Measurements from ENCODE around the gene MYDGF.

MYDGF gene

DNA sequence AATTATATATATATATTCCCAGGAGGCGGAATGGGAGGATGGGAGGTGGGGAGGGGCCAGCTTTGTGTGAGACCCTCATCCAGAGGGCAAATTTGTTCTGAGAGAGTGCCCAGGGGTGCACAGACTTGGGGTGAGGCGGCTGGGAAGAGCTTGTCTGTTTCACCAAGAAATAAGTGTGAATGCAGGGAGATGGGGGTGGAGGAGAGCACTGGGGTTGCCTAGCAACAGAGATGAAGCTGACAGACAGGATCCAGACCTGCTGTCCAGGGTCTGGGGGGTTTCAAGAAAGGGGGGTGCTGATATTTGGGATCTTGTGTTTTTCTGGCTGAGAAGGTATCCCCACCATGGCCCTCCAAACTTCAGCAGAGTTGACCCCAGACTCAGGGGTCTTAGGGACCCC, 49.5 kb downstream of the MYDGF start:
- no peaks in the 10 kb centered on the region for H3K36me3 ChIP-seq (ENCODE audit: control insufficient read depth in 4 of 4, insufficient read depth in 4 of 4, low read length in 3 of 4)
- no peak for DNase-seq
- no peak overlapping the region for H3K4me3 ChIP-seq (ENCODE audit: control insufficient read depth in 1 of 7, extremely low read depth in 1 of 7, insufficient read depth in 4 of 7, low read depth in 2 of 7, low read length in 6 of 7)
- POLR2A ChIA-PET, result interaction anchor here (0.9 kb wide), 1 partner anchor 10 kb away, joined by 5 read pairs; no protein-coding TSS in a partner anchor
- WGBS (ENCODE audit: insufficient coverage), result 100% methylated on average over 1 of the region's 2 CpGs
- CTCF ChIA-PET, result interaction anchor here (1.3 to 1.6 kb wide), 2 partner anchors 8 to 26 kb away, joined by 4 read pairs; no protein-coding TSS in a partner anchor
- H3K27me3 ChIP-seq (replicated peaks in 2 of 5; ENCODE audit: control insufficient read depth in 4 of 5, insufficient read depth in 5 of 5, low read length in 4 of 5), result peaks cover 0 to 5% (median 0%) of the 10 kb centered on the region in 5 experiments
- H3K27ac ChIP-seq (ENCODE audit: insufficient read depth in 1 of 2, low read depth in 1 of 2, low read length in 2 of 2, poor library complexity in 1 of 2, severe bottlenecking in 2 of 2), result no peak overlapping the region
- H3K4me1 ChIP-seq (ENCODE audit: control extremely low read depth in 1 of 4, control insufficient read depth in 4 of 4, insufficient read depth in 4 of 4, low read length in 3 of 4), result no peaks in the 10 kb centered on the region
- no peaks in the 10 kb centered on the region for H3K9me3 ChIP-seq (ENCODE audit: control extremely low read depth in 1 of 5, control insufficient read depth in 4 of 5, insufficient read depth in 2 of 5, low read depth in 1 of 5, low read length in 4 of 5)

DNA sequence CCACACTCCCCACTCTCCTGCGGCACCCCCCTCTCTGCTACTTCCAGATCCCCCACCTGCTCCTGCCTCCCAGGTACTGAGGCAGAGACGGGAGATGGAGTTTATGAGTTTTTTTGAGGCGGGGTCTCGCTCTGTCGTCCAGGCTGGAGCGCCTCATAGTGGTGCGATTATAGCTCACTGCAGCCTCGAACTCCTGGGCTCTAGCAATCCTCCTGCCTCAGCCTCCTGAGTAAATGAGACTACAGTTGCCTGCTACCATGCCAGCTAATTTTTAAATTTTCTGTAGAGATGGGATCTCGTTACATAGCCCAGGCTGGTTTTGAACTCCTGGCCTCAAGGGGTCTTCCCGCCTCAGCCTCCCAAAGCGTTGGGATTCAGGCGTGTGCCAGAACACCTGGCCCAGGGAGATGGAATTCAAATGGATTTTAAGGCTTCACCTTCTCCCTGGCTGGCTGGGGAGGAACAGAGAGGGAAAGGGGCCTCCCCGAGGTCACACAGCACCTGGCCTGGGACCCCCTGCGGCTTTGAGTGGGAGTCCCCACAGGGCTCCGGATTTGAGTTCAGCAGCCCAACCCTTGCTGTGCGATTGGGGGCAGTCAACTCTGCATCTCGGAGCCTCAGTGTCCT, 50.4 kb downstream of the MYDGF start:
- POLR2A ChIA-PET, result no interaction called here
- CTCF ChIA-PET, result interaction anchor here (1.3 to 1.6 kb wide), 3 partner anchors 7 to 25 kb away, joined by 3 to 4 read pairs (median 4); no protein-coding TSS in a partner anchor

DNA sequence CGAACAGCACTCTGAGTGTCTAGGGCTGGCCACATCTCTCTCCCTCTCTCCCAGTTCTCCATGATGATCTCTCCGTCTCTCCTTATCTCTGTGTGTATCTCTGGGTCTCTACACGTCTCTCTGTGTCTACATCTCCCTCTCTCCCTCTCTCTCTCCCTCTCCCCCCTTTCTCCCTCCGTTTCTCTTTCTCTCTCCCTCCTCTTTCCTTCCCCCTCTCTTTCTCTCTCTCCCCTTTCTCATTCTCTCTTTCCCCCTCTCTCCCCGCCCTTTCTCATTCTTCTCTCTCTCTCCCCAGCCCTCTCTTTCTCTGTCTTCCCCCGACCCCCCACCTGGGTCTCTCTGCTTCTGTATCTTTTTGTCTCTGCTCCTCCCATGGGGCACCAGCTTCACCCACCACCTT, 52.1 kb downstream of the MYDGF start:
- CTCF ChIA-PET, result interaction anchor here (0.7 kb wide), 1 partner anchor 52 kb away, joined by 3 read pairs; no protein-coding TSS in a partner anchor
- Histone ChIP-seq H3K27ac (ENCODE audit: insufficient read depth in 1 of 2, low read depth in 1 of 2, low read length in 2 of 2, poor library complexity in 1 of 2, severe bottlenecking in 2 of 2) (no peak overlapping the region), H3K4me1 (ENCODE audit: control extremely low read depth in 1 of 4, control insufficient read depth in 4 of 4, insufficient read depth in 4 of 4, low read length in 3 of 4) (no peaks in the 10 kb centered on the region), H3K27me3 (replicated peaks in 2 of 5; ENCODE audit: control insufficient read depth in 4 of 5, insufficient read depth in 5 of 5, low read length in 4 of 5) (peaks cover 0 to 5% (median 0%) of the 10 kb centered on the region in 5 experiments), H3K36me3 (ENCODE audit: control insufficient read depth in 4 of 4, insufficient read depth in 4 of 4, low read length in 3 of 4) (no peaks in the 10 kb centered on the region), H3K4me3 (ENCODE audit: control insufficient read depth in 1 of 7, extremely low read depth in 1 of 7, insufficient read depth in 4 of 7, low read depth in 2 of 7, low read length in 6 of 7) (no peak overlapping the region), H3K9me3 (ENCODE audit: control extremely low read depth in 1 of 5, control insufficient read depth in 4 of 5, insufficient read depth in 2 of 5, low read depth in 1 of 5, low read length in 4 of 5) (no peaks in the 10 kb centered on the region)
- WGBS (ENCODE audit: insufficient coverage), result 81% methylated on average over 5 of the region's 6 CpGs
- DNase-seq, result no peak
- POLR2A ChIA-PET, result no interaction called here

More for the DNA sequence above, 50.4 kb downstream of the MYDGF start:
- no peak overlapping the region for H3K4me3 ChIP-seq (ENCODE audit: control insufficient read depth in 1 of 7, extremely low read depth in 1 of 7, insufficient read depth in 4 of 7, low read depth in 2 of 7, low read length in 6 of 7)
- WGBS (ENCODE audit: insufficient coverage), result 78% methylated on average over 16 of the region's 17 CpGs
- H3K4me1 ChIP-seq (ENCODE audit: control extremely low read depth in 1 of 4, control insufficient read depth in 4 of 4, insufficient read depth in 4 of 4, low read length in 3 of 4), result no peaks in the 10 kb centered on the region
- no peaks in the 10 kb centered on the region for H3K9me3 ChIP-seq (ENCODE audit: control extremely low read depth in 1 of 5, control insufficient read depth in 4 of 5, insufficient read depth in 2 of 5, low read depth in 1 of 5, low read length in 4 of 5)
- no peak for DNase-seq
- no peak overlapping the region for H3K27ac ChIP-seq (ENCODE audit: insufficient read depth in 1 of 2, low read depth in 1 of 2, low read length in 2 of 2, poor library complexity in 1 of 2, severe bottlenecking in 2 of 2)
- no peaks in the 10 kb centered on the region for H3K36me3 ChIP-seq (ENCODE audit: control insufficient read depth in 4 of 4, insufficient read depth in 4 of 4, low read length in 3 of 4)
- H3K27me3 ChIP-seq (replicated peaks in 2 of 5; ENCODE audit: control insufficient read depth in 4 of 5, insufficient read depth in 5 of 5, low read length in 4 of 5), result peaks cover 0 to 5% (median 0%) of the 10 kb centered on the region in 5 experiments

DNA sequence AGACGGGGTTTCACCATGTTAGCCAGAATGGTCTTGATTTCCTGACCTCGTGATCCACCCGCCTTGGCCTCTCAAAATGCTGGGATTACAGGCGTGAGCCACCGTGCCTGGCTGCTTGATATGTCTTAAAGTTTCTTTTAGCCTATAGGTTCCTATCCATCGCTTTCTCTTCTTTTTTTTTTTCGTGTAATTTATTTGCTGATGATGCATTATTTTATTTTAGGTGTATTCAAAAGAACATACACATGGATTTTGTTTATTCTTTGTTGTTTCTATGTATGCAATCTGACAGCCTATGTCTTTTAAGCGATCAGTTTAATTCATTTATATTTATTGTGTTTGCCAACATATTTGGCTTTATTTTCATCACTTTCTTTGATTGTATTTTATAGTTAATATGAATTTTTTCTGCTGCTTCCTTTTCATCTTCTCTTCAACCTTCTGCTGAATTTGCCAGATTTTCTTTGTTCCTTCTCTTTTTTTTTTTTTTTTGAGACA, 56.8 kb downstream of the MYDGF start:
- no peak overlapping the region for H3K27ac ChIP-seq (ENCODE audit: insufficient read depth in 1 of 2, low read depth in 1 of 2, low read length in 2 of 2, poor library complexity in 1 of 2, severe bottlenecking in 2 of 2)
- no peaks in the 10 kb centered on the region for H3K36me3 ChIP-seq (ENCODE audit: control insufficient read depth in 4 of 4, insufficient read depth in 4 of 4, low read length in 3 of 4)
- ChIA-PET POLR2A (no interaction called here), CTCF (interaction anchor here (1.0 kb wide), 1 partner anchor 20 kb away, joined by 3 read pairs; no protein-coding TSS in a partner anchor)
- peaks cover 0 to 12% (median 9%) of the 10 kb centered on the region in 4 experiments for H3K4me1 ChIP-seq (ENCODE audit: control extremely low read depth in 1 of 4, control insufficient read depth in 4 of 4, insufficient read depth in 4 of 4, low read length in 3 of 4)
- WGBS (ENCODE audit: insufficient coverage), result 100% methylated on average over 3 of the region's 8 CpGs
- no peak overlapping the region for H3K4me3 ChIP-seq (ENCODE audit: control insufficient read depth in 1 of 7, extremely low read depth in 1 of 7, insufficient read depth in 4 of 7, low read depth in 2 of 7, low read length in 6 of 7)
- H3K9me3 ChIP-seq (ENCODE audit: control extremely low read depth in 1 of 5, control insufficient read depth in 4 of 5, insufficient read depth in 2 of 5, low read depth in 1 of 5, low read length in 4 of 5), result no peaks in the 10 kb centered on the region
- no peak for DNase-seq
- H3K27me3 ChIP-seq (replicated peaks in 2 of 5; ENCODE audit: control insufficient read depth in 4 of 5, insufficient read depth in 5 of 5, low read length in 4 of 5), result no peaks in the 10 kb centered on the region

DNA sequence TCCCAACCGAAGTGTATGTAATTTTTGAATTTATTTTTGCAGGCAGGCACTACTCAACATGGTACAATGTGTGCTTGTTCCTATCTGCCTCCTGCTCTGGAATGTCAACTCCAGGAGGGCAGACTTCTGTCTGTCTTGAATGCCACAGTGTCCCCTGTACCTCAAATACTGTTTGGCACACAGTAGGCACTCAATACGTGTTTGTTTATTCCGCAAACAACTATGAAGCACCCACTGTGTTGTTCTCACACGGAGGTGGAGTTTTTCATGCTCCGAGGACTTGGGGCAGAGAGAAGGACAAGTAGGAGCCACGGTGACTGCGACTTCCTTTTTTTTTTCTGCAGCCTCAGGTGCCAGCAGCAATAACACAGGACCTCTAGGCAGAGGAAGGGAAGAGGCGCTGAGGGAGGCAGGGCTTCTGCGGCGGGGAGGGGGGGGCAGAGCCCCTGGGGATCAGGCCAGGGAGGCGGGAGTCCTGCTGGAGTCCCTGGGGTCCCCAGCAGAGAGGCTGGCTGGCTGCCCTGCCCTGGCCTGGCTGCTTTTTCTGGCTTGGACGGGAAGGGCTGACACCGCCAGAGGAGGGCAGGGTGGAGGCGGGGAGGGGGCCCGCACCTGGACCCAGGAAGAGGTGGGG, 60.1 kb downstream of the MYDGF start:
- Histone ChIP-seq H3K36me3 (ENCODE audit: control insufficient read depth in 4 of 4, insufficient read depth in 4 of 4, low read length in 3 of 4) (no peaks in the 10 kb centered on the region), H3K27ac (ENCODE audit: insufficient read depth in 1 of 2, low read depth in 1 of 2, low read length in 2 of 2, poor library complexity in 1 of 2, severe bottlenecking in 2 of 2) (no peak overlapping the region), H3K4me3 (ENCODE audit: control insufficient read depth in 1 of 7, extremely low read depth in 1 of 7, insufficient read depth in 4 of 7, low read depth in 2 of 7, low read length in 6 of 7) (peak overlapping the region in 3 of 7 experiments; percentile 19 to 45 (median 32)), H3K27me3 (replicated peaks in 2 of 5; ENCODE audit: control insufficient read depth in 4 of 5, insufficient read depth in 5 of 5, low read length in 4 of 5) (peaks cover 0 to 6% (median 0%) of the 10 kb centered on the region in 5 experiments), H3K9me3 (ENCODE audit: control extremely low read depth in 1 of 5, control insufficient read depth in 4 of 5, insufficient read depth in 2 of 5, low read depth in 1 of 5, low read length in 4 of 5) (no peaks in the 10 kb centered on the region), H3K4me1 (ENCODE audit: control extremely low read depth in 1 of 4, control insufficient read depth in 4 of 4, insufficient read depth in 4 of 4, low read length in 3 of 4) (peaks cover 0 to 16% (median 15%) of the 10 kb centered on the region in 4 experiments)
- peak; percentile 51 to 83 (median 81) for DNase-seq
- CTCF ChIA-PET, result no interaction called here
- 4% methylated on average over 11 of the region's 15 CpGs for WGBS (ENCODE audit: insufficient coverage)
- POLR2A ChIA-PET, result no interaction called here

All from common myeloid progenitor, CD34-positive (primary cell).